Measurements from ENCODE around the gene DMD. TPM values are rescaled to one million over a fixed set of nuclear protein-coding genes. Genes with fewer than 3 reads are reported as not detected.

DMD gene
- total and polyA plus RNA-seq, 2 donors: 48.8 to 257 TPM

GRCh38 chrX:31854716-31855115 is 1356.6 kb downstream of the DMD start:
- Histone ChIP-seq H3K36me3 (ENCODE audit: insufficient read depth) (no peaks in the 10 kb centered on the region), H3K27ac (ENCODE audit: low read depth) (no peak overlapping the region), H3K4me3 (ENCODE audit: low read depth, low read length) (no peak overlapping the region), H3K4me1 (ENCODE audit: insufficient read depth) (no peaks in the 10 kb centered on the region)
- WGBS: 93% methylated on average over 5 of the region's 5 CpGs
- no peak for DNase-seq (ENCODE audit: extremely low spot score)

- Histone ChIP-seq H3K4me1 (ENCODE audit: insufficient read depth) (no peaks in the 10 kb centered on the region), H3K36me3 (ENCODE audit: insufficient read depth) (no peaks in the 10 kb centered on the region), H3K27ac (ENCODE audit: low read depth) (no peak overlapping the region), H3K4me3 (ENCODE audit: low read depth, low read length) (no peak overlapping the region)
- WGBS: 84% methylated on average over 1 of the region's 1 CpG
- no peak for DNase-seq (ENCODE audit: extremely low spot score)
Measured at GRCh38 chrX:31851761-31852160, 1359.6 kb downstream of the DMD start.

- 87% methylated on average over 2 of the region's 2 CpGs for WGBS
- H3K4me1 ChIP-seq (ENCODE audit: insufficient read depth): no peaks in the 10 kb centered on the region
- H3K4me3 ChIP-seq (ENCODE audit: low read depth, low read length): no peak overlapping the region
- H3K36me3 ChIP-seq (ENCODE audit: insufficient read depth): no peaks in the 10 kb centered on the region
- H3K27ac ChIP-seq (ENCODE audit: low read depth): no peak overlapping the region
- DNase-seq (ENCODE audit: extremely low spot score): no peak
Measured at GRCh38 chrX:31847773-31848172, 1363.6 kb downstream of the DMD start.

- no peaks in the 10 kb centered on the region for H3K36me3 ChIP-seq (ENCODE audit: insufficient read depth)
Measured at GRCh38 chrX:31845003-31845402, 1366.3 kb downstream of the DMD start.

GRCh38 chrX:31838617-31839016 is 1372.7 kb downstream of the DMD start:
- Histone ChIP-seq H3K4me3 (ENCODE audit: low read depth, low read length) (no peak overlapping the region), H3K27ac (ENCODE audit: low read depth) (no peak overlapping the region), H3K4me1 (ENCODE audit: insufficient read depth) (no peaks in the 10 kb centered on the region), H3K36me3 (ENCODE audit: insufficient read depth) (no peaks in the 10 kb centered on the region)
- DNase-seq (ENCODE audit: extremely low spot score): no peak
- WGBS: 76% methylated on average over 4 of the region's 4 CpGs

More at GRCh38 chrX:31845003-31845402, 1366.3 kb downstream of the DMD start:
- H3K27ac ChIP-seq (ENCODE audit: low read depth): no peak overlapping the region
- WGBS: 56% methylated on average over 1 of the region's 1 CpG
- no peak for DNase-seq (ENCODE audit: extremely low spot score)
- H3K4me3 ChIP-seq (ENCODE audit: low read depth, low read length): no peak overlapping the region
- H3K4me1 ChIP-seq (ENCODE audit: insufficient read depth): no peaks in the 10 kb centered on the region

- no peak overlapping the region for H3K27ac ChIP-seq (ENCODE audit: low read depth)
- no peak overlapping the region for H3K4me3 ChIP-seq (ENCODE audit: low read depth, low read length)
- no peak for DNase-seq (ENCODE audit: extremely low spot score)
- no peaks in the 10 kb centered on the region for H3K4me1 ChIP-seq (ENCODE audit: insufficient read depth)
- WGBS: 72% methylated on average over 6 of the region's 6 CpGs
- H3K36me3 ChIP-seq (ENCODE audit: insufficient read depth): no peaks in the 10 kb centered on the region
Measured at GRCh38 chrX:31837445-31838049, 1373.8 kb downstream of the DMD start.

- Histone ChIP-seq H3K4me3 (ENCODE audit: low read depth, low read length) (no peak overlapping the region), H3K4me1 (ENCODE audit: insufficient read depth) (no peaks in the 10 kb centered on the region), H3K36me3 (ENCODE audit: insufficient read depth) (no peaks in the 10 kb centered on the region), H3K27ac (ENCODE audit: low read depth) (no peak overlapping the region)
- 70% methylated on average over 3 of the region's 3 CpGs for WGBS
- DNase-seq (ENCODE audit: extremely low spot score): no peak
Measured at GRCh38 chrX:31836479-31836878, 1374.9 kb downstream of the DMD start.

GRCh38 chrX:31832263-31832662 is 1379.1 kb downstream of the DMD start:
- Histone ChIP-seq H3K27ac (ENCODE audit: low read depth) (no peak overlapping the region), H3K36me3 (ENCODE audit: insufficient read depth) (no peaks in the 10 kb centered on the region)
- WGBS: 90% methylated on average over 1 of the region's 1 CpG

GRCh38 chrX:31820430-31821210 is 1390.7 kb downstream of the DMD start:
- Histone ChIP-seq H3K4me3 (ENCODE audit: low read depth, low read length) (no peak overlapping the region), H3K36me3 (ENCODE audit: insufficient read depth) (no peaks in the 10 kb centered on the region), H3K4me1 (ENCODE audit: insufficient read depth) (no peaks in the 10 kb centered on the region), H3K27ac (ENCODE audit: low read depth) (no peak overlapping the region)
- DNase-seq (ENCODE audit: extremely low spot score): no peak
- 85% methylated on average over 7 of the region's 7 CpGs for WGBS

More at GRCh38 chrX:31832263-31832662, 1379.1 kb downstream of the DMD start:
- no peak for DNase-seq (ENCODE audit: extremely low spot score)
- no peak overlapping the region for H3K4me3 ChIP-seq (ENCODE audit: low read depth, low read length)
- no peaks in the 10 kb centered on the region for H3K4me1 ChIP-seq (ENCODE audit: insufficient read depth)

- Histone ChIP-seq H3K36me3 (ENCODE audit: insufficient read depth) (no peaks in the 10 kb centered on the region), H3K27ac (ENCODE audit: low read depth) (no peak overlapping the region), H3K4me1 (ENCODE audit: insufficient read depth) (no peaks in the 10 kb centered on the region), H3K4me3 (ENCODE audit: low read depth, low read length) (no peak overlapping the region)
- no peak for DNase-seq (ENCODE audit: extremely low spot score)
- WGBS: 47% methylated on average over 3 of the region's 3 CpGs
Measured at GRCh38 chrX:31819455-31819854, 1391.9 kb downstream of the DMD start.

GRCh38 chrX:31811106-31811505 is 1400.2 kb downstream of the DMD start:
- H3K4me1 ChIP-seq (ENCODE audit: insufficient read depth): no peaks in the 10 kb centered on the region
- no peak for DNase-seq (ENCODE audit: extremely low spot score)
- H3K4me3 ChIP-seq (ENCODE audit: low read depth, low read length): no peak overlapping the region
- no peak overlapping the region for H3K27ac ChIP-seq (ENCODE audit: low read depth)
- no peaks in the 10 kb centered on the region for H3K36me3 ChIP-seq (ENCODE audit: insufficient read depth)

- no peaks in the 10 kb centered on the region for H3K4me1 ChIP-seq (ENCODE audit: insufficient read depth)
- no peak for DNase-seq (ENCODE audit: extremely low spot score)
- WGBS: 57% methylated on average over 2 of the region's 2 CpGs
- no peaks in the 10 kb centered on the region for H3K36me3 ChIP-seq (ENCODE audit: insufficient read depth)
- no peak overlapping the region for H3K27ac ChIP-seq (ENCODE audit: low read depth)
- H3K4me3 ChIP-seq (ENCODE audit: low read depth, low read length): no peak overlapping the region
Measured at GRCh38 chrX:31808357-31808756, 1403.0 kb downstream of the DMD start.

GRCh38 chrX:31807165-31807564 is 1404.2 kb downstream of the DMD start:
- no peak for DNase-seq (ENCODE audit: extremely low spot score)
- Histone ChIP-seq H3K4me1 (ENCODE audit: insufficient read depth) (no peaks in the 10 kb centered on the region), H3K27ac (ENCODE audit: low read depth) (no peak overlapping the region), H3K4me3 (ENCODE audit: low read depth, low read length) (no peak overlapping the region), H3K36me3 (ENCODE audit: insufficient read depth) (no peaks in the 10 kb centered on the region)
- 94% methylated on average over 2 of the region's 2 CpGs for WGBS

GRCh38 chrX:31805781-31806180 is 1405.6 kb downstream of the DMD start:
- no peak overlapping the region for H3K27ac ChIP-seq (ENCODE audit: low read depth)
- no peak overlapping the region for H3K4me3 ChIP-seq (ENCODE audit: low read depth, low read length)
- no peaks in the 10 kb centered on the region for H3K36me3 ChIP-seq (ENCODE audit: insufficient read depth)
- no peak for DNase-seq (ENCODE audit: extremely low spot score)
- H3K4me1 ChIP-seq (ENCODE audit: insufficient read depth): no peaks in the 10 kb centered on the region
- WGBS: 74% methylated on average over 3 of the region's 3 CpGs

Data from urinary bladder (tissue), 4 donors.